Heart right ventricle (tissue), 16 donors: ENCODE measurements around the gene RNF182. TPM values are rescaled to one million over a fixed set of nuclear protein-coding genes. Genes with fewer than 3 reads are reported as not detected.

Source experiments
- ATAC-seq, 8 donors: fragments of 200-7000 bp; cut with Tn5 transposase; one replicate each; pipeline ENCODE4 v1.9.1; 2020; ENCODE audit warnings: mild to moderate bottlenecking in 8 of 8, moderate library complexity in 8 of 8, moderate number of reproducible peaks in 1 of 8
- DNase-seq, 2 donors: peaks; one replicate each; pipeline ENCODE4 v3.0.0-alpha.2; 2020
- H3K27ac ChIP-seq, 10 donors: fragments of 200-600 bp; sonication (generic) in 2 of 10; one replicate each; pipeline versions ENCODE4 v1.5.0 to v1.8.0; 2020 to 2022; ENCODE audit warnings: mild to moderate bottlenecking in 3 of 10
- H3K27me3 ChIP-seq, 7 donors: fragments of 200-600 bp; one replicate each; pipeline ENCODE4 v1.8.0; 2021 to 2022; ENCODE audit warnings: mild to moderate bottlenecking in 2 of 7
- H3K36me3 ChIP-seq, 9 donors: fragments of 200-600 bp; sonication (generic) in 1 of 9; one replicate each; pipeline versions ENCODE4 v1.5.0 to v1.8.0; 2020 to 2022; ENCODE audit warnings: mild to moderate bottlenecking in 2 of 9
- H3K4me1 ChIP-seq, 9 donors: fragments of 200-600 bp; sonication (generic) in 1 of 9; one replicate each; pipeline versions ENCODE4 v1.5.0 to v1.8.0; 2020 to 2022; ENCODE audit warnings: mild to moderate bottlenecking in 4 of 9
- H3K4me3 ChIP-seq, 10 donors: fragments of 200-600 bp; sonication (generic) in 2 of 10; one replicate each; pipeline versions ENCODE4 v1.5.0 to v1.8.0; 2020 to 2022; ENCODE audit warnings: mild to moderate bottlenecking in 7 of 10, moderate library complexity in 2 of 10
- H3K9me3 ChIP-seq, 11 donors: fragments of 200-600 bp in 10 of 11; sonication (generic) in 2 of 11; one replicate each; pipeline versions ENCODE4 v1.5.0 to v1.8.0; 2013 to 2022; ENCODE audit warnings: mild to moderate bottlenecking in 2 of 11, control low read depth in 1 of 11, moderate library complexity in 1 of 11
- WGBS, 2 donors: extraction: QIAGEN DNeasy Blood & Tissue Kit; methylation state at CpG; one replicate each; pipeline ENCODE4 v1.1.7; 2013; ENCODE audit warnings: inconsistent platforms in 1 of 2; 5-methylcytosine and 5-hydroxymethylcytosine counted together
- intact Hi-C, 10 donors: fragments of 100-400 bp; cut with DNase I; formaldehyde crosslinking; loops; one replicate each; pipeline versions ENCODE4 v1.11.1 to v1.14.2; 2022
- polyA plus RNA-seq, 2 donors: library from polyadenylated mRNA; stranded (reverse); fragments of 200-250 nt; gene quantifications; one replicate each; pipeline ENCODE4 v1.2.3, GENCODE V29; 2013
- total RNA-seq, 10 donors: library from RNA; stranded (reverse); fragmentation: NEBNext Ultra II Directional in 3 of 10; extraction: Animal tissue kit (Norgen Biotek cat#: 25700) in 3 of 10; gene quantifications; one replicate each; pipeline versions ENCODE4 v1.2.1 to v1.2.4, GENCODE V29; 2021 to 2023
- TF ChIP-seq, protein P1 (sequence below), 9 donors: fragments of 200-600 bp; sonication (generic) in 2 of 9; IDR thresholded peaks; one replicate each; pipeline versions ENCODE4 v1.5.0 to v1.8.0; 2021 to 2022; ENCODE audit warnings: antibody characterized with exemption in 9 of 9, mild to moderate bottlenecking in 5 of 9, moderate library complexity in 1 of 9
- donor health status: Arrhythmogenic right ventricular cardiomyopathy.
- donor health status: ischemic (EF 13 %, LVEDD 7.1; RV severe dilation, severe dysfunction).
- donor health status: healthy with polysubstance abuse.
- donor health status: DM: no; HTN: yes; CAD: no.
- donor health status: DM: no; HTN: no; CAD: no.
- donor health status: ischemic (EF 25% LVEDD 6.9; RV normal size, moderate dysfunction).
- donor health status: ischemic (EF 25% LVEDD 5.7; RV mildly dilated, moderate dysfunction).
- donor health status: healthy.
- donor health status: DM: yes; HTN: yes; CAD: no.
- donor health status: Ischemic cardiomyopathy.
- donor health status: ischemic (EF 35%, LVEDD 5.7; RV mildly dilated, moderate dysfunction).
- donor health status: nonischemic (EF 11% LVEDD 7.7; RV severe dilation, severe dysfunction).
- donor health status: DM: yes; HTN: yes; CAD: no.
- donor health status: PGD.
- donor health status: ischemic (EF 29% LVEDD 5.4; RV normal size, mild dysfunction).
- donor health status: nonischemic (EF 23%, LVEDD 6.1; RV moderate dilation, normal function).

The RNF182 gene
- total and polyA plus RNA-seq, 12 donors: 0.06 to 0.07 TPM; not detected in 10

DNA sequence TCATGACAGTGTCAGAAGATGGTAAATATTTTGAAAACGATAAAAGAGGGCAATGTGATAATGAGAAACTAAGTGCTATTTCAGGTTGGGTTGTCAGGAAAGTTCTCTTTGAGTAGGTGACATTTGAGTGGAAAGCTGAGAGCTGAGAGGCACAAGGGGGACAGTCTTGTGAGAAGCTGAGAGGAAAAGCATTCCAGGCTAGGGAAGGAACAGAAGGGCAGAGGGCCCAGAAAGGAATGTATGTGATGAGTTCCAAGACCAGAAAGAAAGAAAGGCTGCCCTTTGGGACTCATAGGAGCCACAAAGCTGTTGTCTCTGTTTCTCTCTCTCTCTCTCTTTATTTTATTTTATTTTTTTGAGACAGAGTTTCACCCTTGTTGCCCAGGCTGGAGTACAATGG is 7.6 kb upstream of the RNF182 start:
- Histone ChIP-seq H3K27me3 (peaks cover 0 to 59% (median 19%) of the 10 kb centered on the region in 7 donors), H3K27ac (no peak overlapping the region), H3K4me1 (peaks cover 0 to 4% (median 0%) of the 10 kb centered on the region in 9 donors), H3K9me3 (no peaks in the 10 kb centered on the region), H3K36me3 (no peaks in the 10 kb centered on the region), H3K4me3 (no peak overlapping the region)
- intact Hi-C loops: loop anchor here in 3 of 10 donors (10.0 kb wide), 3 partner anchors 128 to 1708 kb away; no protein-coding TSS in a partner anchor
- TF ChIP-seq, protein P1, sequence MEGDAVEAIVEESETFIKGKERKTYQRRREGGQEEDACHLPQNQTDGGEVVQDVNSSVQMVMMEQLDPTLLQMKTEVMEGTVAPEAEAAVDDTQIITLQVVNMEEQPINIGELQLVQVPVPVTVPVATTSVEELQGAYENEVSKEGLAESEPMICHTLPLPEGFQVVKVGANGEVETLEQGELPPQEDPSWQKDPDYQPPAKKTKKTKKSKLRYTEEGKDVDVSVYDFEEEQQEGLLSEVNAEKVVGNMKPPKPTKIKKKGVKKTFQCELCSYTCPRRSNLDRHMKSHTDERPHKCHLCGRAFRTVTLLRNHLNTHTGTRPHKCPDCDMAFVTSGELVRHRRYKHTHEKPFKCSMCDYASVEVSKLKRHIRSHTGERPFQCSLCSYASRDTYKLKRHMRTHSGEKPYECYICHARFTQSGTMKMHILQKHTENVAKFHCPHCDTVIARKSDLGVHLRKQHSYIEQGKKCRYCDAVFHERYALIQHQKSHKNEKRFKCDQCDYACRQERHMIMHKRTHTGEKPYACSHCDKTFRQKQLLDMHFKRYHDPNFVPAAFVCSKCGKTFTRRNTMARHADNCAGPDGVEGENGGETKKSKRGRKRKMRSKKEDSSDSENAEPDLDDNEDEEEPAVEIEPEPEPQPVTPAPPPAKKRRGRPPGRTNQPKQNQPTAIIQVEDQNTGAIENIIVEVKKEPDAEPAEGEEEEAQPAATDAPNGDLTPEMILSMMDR (IDR thresholded peaks at IDR 0.05): no peak
- ATAC-seq (no peak), DNase-seq (no peak)
- 50 to 58% methylated on average over 1 of the region's 1 CpG for WGBS, 2 donors

DNA sequence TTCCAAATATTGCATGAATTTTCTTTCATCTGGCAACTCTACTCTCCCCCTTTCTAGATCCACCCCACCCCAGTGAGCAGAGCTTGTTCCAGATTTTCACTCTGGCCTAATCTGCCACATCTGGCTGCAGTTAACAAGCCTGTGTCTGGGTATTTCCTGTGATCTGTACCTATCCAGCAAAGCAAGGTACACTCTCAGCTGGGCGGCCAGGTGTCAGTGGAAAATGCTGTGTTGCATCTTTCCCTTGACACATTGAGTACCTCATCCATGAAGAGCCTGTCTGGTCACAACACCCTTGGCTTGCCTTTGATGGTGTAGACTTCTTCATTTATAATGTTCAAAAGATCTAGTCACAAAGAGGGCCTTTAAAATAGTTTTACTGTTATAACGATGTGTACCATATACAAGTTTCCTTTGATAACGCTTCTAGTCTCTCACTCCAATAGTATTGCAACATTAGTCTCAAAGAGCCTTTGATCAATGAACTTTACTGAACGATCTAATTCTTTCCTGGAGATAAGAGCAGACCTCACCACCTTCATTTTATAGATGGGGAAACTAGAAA is 6.0 kb upstream of the RNF182 start:
- DNase-seq: no peak
- ATAC-seq: no peak
- intact Hi-C loops: loop anchor here in 3 of 10 donors (10.0 kb wide), 3 partner anchors 126 to 1706 kb away; no protein-coding TSS in a partner anchor
- no peaks in the 10 kb centered on the region for H3K9me3 ChIP-seq
- H3K4me3 ChIP-seq: no peak overlapping the region
- H3K27ac ChIP-seq: no peak overlapping the region
- peaks cover 0 to 66% (median 24%) of the 10 kb centered on the region in 7 donors for H3K27me3 ChIP-seq
- H3K36me3 ChIP-seq: no peaks in the 10 kb centered on the region
- 83 to 84% methylated on average over 4 of the region's 4 CpGs for WGBS, 2 donors
- H3K4me1 ChIP-seq: peaks cover 0 to 5% (median 0%) of the 10 kb centered on the region in 9 donors
- TF ChIP-seq, protein P1 (IDR thresholded peaks at IDR 0.05): no peak

DNA sequence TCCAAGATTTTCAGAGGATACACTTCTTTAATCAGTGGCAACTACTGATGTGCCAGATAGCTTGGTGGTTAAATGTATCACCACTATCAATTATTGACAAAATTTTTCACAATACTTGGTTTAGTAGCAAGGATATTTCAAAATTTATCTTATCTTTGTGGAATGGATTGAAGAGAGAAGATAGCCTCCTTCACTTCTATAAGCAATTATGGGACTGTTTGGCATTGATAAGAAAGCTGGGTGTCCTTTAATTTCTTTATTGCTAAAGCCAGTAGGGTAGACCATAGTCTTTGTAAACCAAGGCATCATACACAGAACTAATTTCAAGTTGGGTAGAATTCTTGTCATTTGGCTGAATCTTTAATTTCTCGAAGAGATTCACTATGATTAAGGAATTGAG is 4.9 kb upstream of the RNF182 start:
- intact Hi-C loops: loop anchor here in 3 of 10 donors (10.0 kb wide), 3 partner anchors 125 to 1705 kb away; no protein-coding TSS in a partner anchor
- TF ChIP-seq, protein P1 (IDR thresholded peaks at IDR 0.05): no peak
- Histone ChIP-seq H3K27me3 (peaks cover 0 to 66% (median 32%) of the 10 kb centered on the region in 7 donors), H3K27ac (no peak overlapping the region), H3K36me3 (no peaks in the 10 kb centered on the region), H3K4me1 (peaks cover 0 to 14% (median 7%) of the 10 kb centered on the region in 9 donors), H3K9me3 (no peaks in the 10 kb centered on the region), H3K4me3 (no peak overlapping the region)
- no peak for ATAC-seq
- 96 to 97% methylated on average over 1 of the region's 1 CpG for WGBS, 2 donors
- DNase-seq: no peak

DNA sequence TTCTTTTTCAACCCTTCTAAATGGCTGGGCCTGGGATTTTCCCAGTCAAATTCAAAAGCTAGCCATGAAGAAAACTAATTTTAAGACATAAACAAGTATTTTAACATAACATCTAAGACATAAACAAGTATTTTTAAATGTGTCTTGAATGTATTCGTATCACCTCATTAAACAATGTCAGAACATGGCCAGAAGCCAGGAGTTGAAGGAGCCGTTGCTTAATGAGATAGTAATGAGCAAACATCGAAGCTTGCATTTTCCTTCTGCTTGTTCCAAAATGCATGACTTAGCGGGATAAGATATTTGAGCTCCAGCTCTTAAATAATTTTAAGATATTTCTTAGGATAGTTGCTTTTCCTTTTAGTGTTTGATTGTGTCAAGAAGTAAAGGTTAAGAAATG is 4.2 kb upstream of the RNF182 start:
- no peaks in the 10 kb centered on the region for H3K36me3 ChIP-seq
- intact Hi-C loops: no loop called here
- no peak overlapping the region for H3K27ac ChIP-seq
- H3K27me3 ChIP-seq: peaks cover 0 to 65% (median 35%) of the 10 kb centered on the region in 7 donors
- 63 to 68% methylated on average over 4 of the region's 4 CpGs for WGBS, 2 donors
- TF ChIP-seq, protein P1 (IDR thresholded peaks at IDR 0.05): no peak
- DNase-seq (no peak), ATAC-seq (no peak)
- H3K9me3 ChIP-seq: no peaks in the 10 kb centered on the region
- H3K4me3 ChIP-seq: no peak overlapping the region
- peaks cover 0 to 19% (median 13%) of the 10 kb centered on the region in 9 donors for H3K4me1 ChIP-seq
